MM.1S (cell line): Measurements from ENCODE around the gene DRP2.
A peak's percentile ranks its signal among the peaks of the same experiment; 100 is the strongest.

Experiments
- DNase-seq: peaks from one replicate; pipeline ENCODE4 v3.0.0-alpha.2; 2015
- H2AFZ ChIP-seq: fragments of 300-600 bp; sonication (generic); 2 replicates; pipeline ENCODE4 v1.6.0; 2016; ENCODE audit warnings: antibody characterized with exemption, low read length
- H3F3A ChIP-seq: fragments of 300-600 bp; sonication (generic); 2 replicates; pipeline ENCODE4 v1.6.1; 2016; ENCODE audit warnings: mild to moderate bottlenecking, antibody characterized with exemption, low read length, moderate library complexity, mixed read lengths; ENCODE audit not compliant: insufficient read depth
- H3K27ac ChIP-seq: fragments of 300-600 bp; sonication (generic); 2 replicates; pipeline ENCODE4 v1.5.1; 2016; ENCODE audit warnings: mild to moderate bottlenecking, low read length
- H3K27me3 ChIP-seq: fragments of 300-600 bp; sonication (generic); replicated peaks from 2 replicates; pipeline ENCODE4 v1.6.0; 2016; ENCODE audit warnings: low read length; ENCODE audit not compliant: insufficient read depth
- H3K36me3 ChIP-seq: fragments of 300-600 bp; sonication (generic); replicated peaks from 2 replicates; pipeline ENCODE4 v1.6.1; 2016; ENCODE audit warnings: mild to moderate bottlenecking, low read length, mixed read lengths; ENCODE audit not compliant: insufficient read depth
- H3K4me1 ChIP-seq: fragments of 300-600 bp; sonication (generic); 2 replicates; pipeline ENCODE4 v1.6.1; 2016; ENCODE audit warnings: low read length, mixed read lengths
- H3K4me2 ChIP-seq: fragments of 300-600 bp; sonication (generic); 2 replicates; pipeline ENCODE4 v1.6.0; 2016; ENCODE audit warnings: low read depth, low read length
- H3K4me3 ChIP-seq: fragments of 300-600 bp; sonication (generic); 2 replicates; pipeline ENCODE4 v1.5.1; 2016; ENCODE audit warnings: low read length, mixed read lengths
- H3K79me2 ChIP-seq: fragments of 300-600 bp; sonication (generic); 2 replicates; pipeline ENCODE4 v1.6.1; 2016; ENCODE audit warnings: mixed run types, low read length, mixed read lengths
- H3K9ac ChIP-seq: fragments of 300-600 bp; sonication (generic); 2 replicates; pipeline ENCODE4 v1.6.1; 2016; ENCODE audit warnings: low read length, mixed read lengths
- H3K9me2 ChIP-seq: fragments of 300-600 bp; sonication (generic); replicated peaks from 2 replicates; pipeline ENCODE4 v1.6.1; 2016; ENCODE audit warnings: mild to moderate bottlenecking, low read length, mixed read lengths; ENCODE audit not compliant: insufficient read depth
- H3K9me3 ChIP-seq: fragments of 300-600 bp; sonication (generic); replicated peaks from 2 replicates; pipeline ENCODE4 v1.6.1; 2016; ENCODE audit warnings: mild to moderate bottlenecking, low read length, mixed read lengths; ENCODE audit not compliant: insufficient read depth
- H4K20me1 ChIP-seq: fragments of 300-600 bp; sonication (generic); 2 replicates; pipeline ENCODE4 v1.6.1; 2016; ENCODE audit warnings: mild to moderate bottlenecking, low read length, moderate library complexity, mixed read lengths; ENCODE audit not compliant: insufficient read depth
- CTCF ChIP-seq: fragments of 300-600 bp; sonication (generic); IDR thresholded peaks from 2 replicates; pipeline ENCODE4 v1.5.1; 2016; ENCODE audit warnings: antibody characterized with exemption, low read length, mixed read lengths
- EZH2 ChIP-seq: fragments of 300-600 bp; sonication (generic); optimal IDR thresholded peaks from 2 replicates; pipeline ENCODE3; 2017; ENCODE audit warnings: low read depth, mild to moderate bottlenecking, antibody characterized with exemption, low read length, mixed read lengths
- EZH2phosphoT487 ChIP-seq: fragments of 300-600 bp; sonication (generic); IDR thresholded peaks from 2 replicates; pipeline ENCODE4 v1.6.1; 2018; ENCODE audit warnings: antibody characterized with exemption, low read length

Gene DRP2

GRCh38 chrX:101265869-101266428 lies 46.4 kb downstream of the DRP2 start:
- Histone ChIP-seq H3K4me3 (no peak overlapping the region), H3K4me2 (no peak overlapping the region), H3K9me3 (no peaks in the 10 kb centered on the region), H2AFZ (no peak overlapping the region), H3F3A (no peaks in the 10 kb centered on the region), H3K9ac (no peak overlapping the region), H3K36me3 (no peaks in the 10 kb centered on the region), H4K20me1 (no peaks in the 10 kb centered on the region), H3K4me1 (no peaks in the 10 kb centered on the region), H3K9me2 (no peaks in the 10 kb centered on the region), H3K79me2 (no peaks in the 10 kb centered on the region), H3K27ac (no peak overlapping the region), H3K27me3 (no peaks in the 10 kb centered on the region)
- TF ChIP-seq EZH2phosphoT487: no peak
- no peak for DNase-seq

- Histone ChIP-seq H3K36me3 (no peaks in the 10 kb centered on the region), H2AFZ (no peak overlapping the region), H4K20me1 (no peaks in the 10 kb centered on the region), H3K27me3 (no peaks in the 10 kb centered on the region), H3K9me3 (no peaks in the 10 kb centered on the region), H3K27ac (no peak overlapping the region), H3K4me1 (no peaks in the 10 kb centered on the region), H3K9me2 (no peaks in the 10 kb centered on the region), H3K9ac (no peak overlapping the region), H3F3A (no peaks in the 10 kb centered on the region), H3K79me2 (no peaks in the 10 kb centered on the region), H3K4me3 (no peak overlapping the region), H3K4me2 (no peak overlapping the region)
- no peak for DNase-seq
- TF ChIP-seq EZH2phosphoT487 (no peak), CTCF (no peak), EZH2 (no peak)
These were observed 54.6 kb downstream of the DRP2 start for GRCh38 chrX:101274198-101274597.

GRCh38 chrX:101276238-101276637 lies 56.7 kb downstream of the DRP2 start:
- DNase-seq: no peak
- Histone ChIP-seq H4K20me1 (no peaks in the 10 kb centered on the region), H3K4me3 (no peak overlapping the region), H3K27ac (no peak overlapping the region), H3K4me1 (no peaks in the 10 kb centered on the region), H3K9me2 (no peaks in the 10 kb centered on the region), H3K27me3 (no peaks in the 10 kb centered on the region), H3K36me3 (no peaks in the 10 kb centered on the region), H3F3A (no peaks in the 10 kb centered on the region), H3K79me2 (no peaks in the 10 kb centered on the region), H3K9me3 (no peaks in the 10 kb centered on the region), H2AFZ (no peak overlapping the region), H3K4me2 (no peak overlapping the region), H3K9ac (no peak overlapping the region)
- TF ChIP-seq EZH2 (no peak), EZH2phosphoT487 (no peak), CTCF (no peak)

- H3K36me3 ChIP-seq: no peaks in the 10 kb centered on the region
- H3K27ac ChIP-seq: no peak overlapping the region
- no peaks in the 10 kb centered on the region for H3K27me3 ChIP-seq
- no peak overlapping the region for H3K4me3 ChIP-seq
- no peak overlapping the region for H2AFZ ChIP-seq
- DNase-seq: peak; percentile 37
- no peaks in the 10 kb centered on the region for H3K9me2 ChIP-seq
- TF ChIP-seq EZH2phosphoT487 (no peak), CTCF (peak; percentile 54), EZH2 (no peak)
- H3K9me3 ChIP-seq: no peaks in the 10 kb centered on the region
- no peaks in the 10 kb centered on the region for H3K4me1 ChIP-seq
- H4K20me1 ChIP-seq: no peaks in the 10 kb centered on the region
- H3K79me2 ChIP-seq: no peaks in the 10 kb centered on the region
- no peak overlapping the region for H3K9ac ChIP-seq
- H3K4me2 ChIP-seq: no peak overlapping the region
- no peaks in the 10 kb centered on the region for H3F3A ChIP-seq
These were observed 67.8 kb downstream of the DRP2 start for GRCh38 chrX:101287402-101287801.
